Ovary (tissue), 9 donors: ENCODE measurements around the gene SSH3. TPM values are rescaled to one million over a fixed set of nuclear protein-coding genes. Genes with fewer than 3 reads are reported as not detected.
"Not testable (repeated sequence)": the region's sequence is repeated elsewhere in the genome, so short reads cannot be mapped to it uniquely, and the experiment has no call there.

Experiments
- DNase-seq, 5 donors: peaks; one replicate each; pipeline ENCODE4 v3.0.0-alpha.2; 2019 to 2020
- H3K27ac ChIP-seq, 2 donors: fragments of 200-600 bp; one replicate each; pipeline versions ENCODE4 v1.5.1 to v1.8.0; 2019 to 2022
- H3K27me3 ChIP-seq: fragments of 200-600 bp; one replicate; pipeline ENCODE4 v1.8.0; 2022
- H3K36me3 ChIP-seq: fragments of 200-600 bp; sonication (generic); one replicate; pipeline ENCODE4 v1.5.1; 2019
- H3K4me1 ChIP-seq: one replicate; pipeline ENCODE4 v1.8.1; 2013; ENCODE audit warnings: mild to moderate bottlenecking, moderate library complexity; ENCODE audit not compliant: insufficient read depth
- H3K4me3 ChIP-seq: fragments of 200-600 bp; sonication (generic); one replicate; pipeline ENCODE4 v1.5.1; 2017
- H3K9me3 ChIP-seq, 2 donors: fragments of 200-600 bp in 1 of 2; sonication (generic) in 1 of 2; one replicate each; pipeline versions ENCODE4 v1.5.1 to v1.8.1; 2013 to 2019; ENCODE audit warnings: mild to moderate bottlenecking in 1 of 2, moderate library complexity in 1 of 2
- CTCF ChIP-seq, 3 donors: fragments of 450-650 bp in 2 of 3; fragments of 200-600 bp in 1 of 3; IDR thresholded peaks; one replicate each; pipeline versions ENCODE4 v1.5.1 to v1.8.0; 2016 to 2022; ENCODE audit warnings: antibody characterized with exemption in 3 of 3, mild to moderate bottlenecking in 1 of 3
- EP300 ChIP-seq: sonication (generic); formaldehyde crosslinking; IDR thresholded peaks from one replicate; pipeline ENCODE4 v1.6.1; 2017; ENCODE audit warnings: antibody characterized with exemption
- POLR2A ChIP-seq: fragments of 450-650 bp; IDR thresholded peaks from one replicate; pipeline ENCODE4 v1.6.1; 2017; ENCODE audit warnings: antibody characterized with exemption, mild to moderate bottlenecking, moderate library complexity
- whole genome bisulfite sequencing, 3 donors: extraction: QIAGEN DNeasy Blood & Tissue Kit in 1 of 3; methylation state at CpG; one replicate each; pipeline versions ENCODE4 v1.1.5 to v1.1.7; 2013 to 2017; 5-methylcytosine and 5-hydroxymethylcytosine counted together
- intact Hi-C, 4 donors: fragments of 100-400 bp; cut with DNase I; formaldehyde crosslinking; loops; one replicate each; pipeline versions ENCODE4 v1.11.0 to v1.15.1; 2022 to 2023
- polyA plus RNA-seq, 2 donors: library from polyadenylated mRNA; stranded (reverse); fragments of 200-250 nt in 1 of 2; fragments of 350-450 nt in 1 of 2; fragmentation: Illumina TruSeq in 1 of 2; extraction: RNeasy Lipid Tissue Mini Kit (QIAGEN cat#74804) in 1 of 2; gene quantifications; one replicate each; pipeline ENCODE4 v1.2.3, GENCODE V29; 2013 to 2014
- total RNA-seq, 7 donors: library from RNA; depleted of rRNA in 2 of 7; stranded (reverse); fragments of >200 nt in 2 of 7; fragmentation: NEBNext Ultra II Directional in 3 of 7; extraction: Animal tissue kit (Norgen Biotek cat#: 25700) in 3 of 7; gene quantifications; one replicate each; pipeline versions ENCODE4 v1.1.0 to v1.2.4, GENCODE V29; 2016 to 2023
- donor health status: DM: no; HTN: no; CAD: no; lungs with moderate emphysema.
- donor health status: DM: no; HTN: no; CAD: no.
- donor health status: Bipolar disorder and iron deficiency.
- donor health status: DM: yes; HTN: yes; CAD: no.
- donor health status: DM: no; HTN: no; CAD: no.
- donor health status: DM: yes; HTN: yes; CAD: no.

Gene SSH3
- total and polyA plus RNA-seq, 9 donors = 18.1 to 69.9 (median 43.9) TPM

DNA sequence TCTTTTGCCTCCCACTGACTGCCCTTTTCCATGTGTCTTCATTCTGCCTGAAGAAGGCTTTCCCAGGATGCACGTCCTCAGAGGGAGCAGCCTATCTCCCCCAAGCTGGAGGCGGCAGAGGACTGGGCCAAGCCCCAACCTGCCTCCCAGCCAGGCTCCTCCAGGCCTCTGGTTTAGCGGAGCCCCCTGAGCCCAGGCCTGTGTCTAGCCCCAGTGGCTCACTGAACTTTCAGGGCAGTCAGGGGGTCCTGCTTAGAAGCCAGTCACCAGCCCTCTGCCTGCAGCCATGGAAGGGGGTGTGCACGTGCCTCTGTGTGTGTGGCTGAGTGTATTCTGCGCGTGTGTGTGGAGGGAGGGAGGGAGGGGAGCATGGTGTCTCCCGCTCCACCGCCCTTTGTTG lies 47.5 kb upstream of the SSH3 start:
- intact Hi-C loops = no loop called here
- H3K4me3 ChIP-seq = no peak overlapping the region
- H3K27me3 ChIP-seq = no peaks in the 10 kb centered on the region
- H3K36me3 ChIP-seq = no peaks in the 10 kb centered on the region
- no peak overlapping the region for H3K27ac ChIP-seq
- no peaks in the 10 kb centered on the region for H3K9me3 ChIP-seq
- 76 to 80% (median 80%) methylated on average over 8 of the region's 8 CpGs for WGBS, 3 donors
- TF ChIP-seq CTCF (IDR thresholded peaks at IDR 0.05) (no peak), POLR2A (no peak), EP300 (no peak)
- H3K4me1 ChIP-seq = peaks cover 2% of the 10 kb centered on the region
- DNase-seq = no peak

GRCh38 chr11:67256477-67257135 lies 46.7 kb upstream of the SSH3 start:
- no peak for DNase-seq
- intact Hi-C loops = no loop called here
- H3K36me3 ChIP-seq = no peaks in the 10 kb centered on the region
- TF ChIP-seq POLR2A (no peak), CTCF (IDR thresholded peaks at IDR 0.05) (no peak), EP300 (no peak)
- WGBS, 3 donors = 67 to 68% (median 68%) methylated on average over 5 of the region's 5 CpGs
- no peak overlapping the region for H3K27ac ChIP-seq
- peaks cover 2% of the 10 kb centered on the region for H3K4me1 ChIP-seq
- no peak overlapping the region for H3K4me3 ChIP-seq
- H3K27me3 ChIP-seq = no peaks in the 10 kb centered on the region
- no peaks in the 10 kb centered on the region for H3K9me3 ChIP-seq

GRCh38 chr11:67260406-67260805 lies 42.9 kb upstream of the SSH3 start:
- Histone ChIP-seq H3K9me3 (no peaks in the 10 kb centered on the region), H3K27ac (no peak overlapping the region), H3K27me3 (no peaks in the 10 kb centered on the region), H3K4me3 (no peak overlapping the region), H3K36me3 (no peaks in the 10 kb centered on the region), H3K4me1 (peaks cover 3% of the 10 kb centered on the region)
- intact Hi-C loops = loop anchor here in 1 of 4 donors (5.0 kb wide), 1 partner anchor 122 kb away; no protein-coding TSS in a partner anchor
- no peak for DNase-seq
- TF ChIP-seq CTCF (IDR thresholded peaks at IDR 0.05) (no peak), EP300 (no peak), POLR2A (no peak)
- WGBS, 3 donors = 62 to 85% (median 69%) methylated on average over 6 of the region's 6 CpGs

DNA sequence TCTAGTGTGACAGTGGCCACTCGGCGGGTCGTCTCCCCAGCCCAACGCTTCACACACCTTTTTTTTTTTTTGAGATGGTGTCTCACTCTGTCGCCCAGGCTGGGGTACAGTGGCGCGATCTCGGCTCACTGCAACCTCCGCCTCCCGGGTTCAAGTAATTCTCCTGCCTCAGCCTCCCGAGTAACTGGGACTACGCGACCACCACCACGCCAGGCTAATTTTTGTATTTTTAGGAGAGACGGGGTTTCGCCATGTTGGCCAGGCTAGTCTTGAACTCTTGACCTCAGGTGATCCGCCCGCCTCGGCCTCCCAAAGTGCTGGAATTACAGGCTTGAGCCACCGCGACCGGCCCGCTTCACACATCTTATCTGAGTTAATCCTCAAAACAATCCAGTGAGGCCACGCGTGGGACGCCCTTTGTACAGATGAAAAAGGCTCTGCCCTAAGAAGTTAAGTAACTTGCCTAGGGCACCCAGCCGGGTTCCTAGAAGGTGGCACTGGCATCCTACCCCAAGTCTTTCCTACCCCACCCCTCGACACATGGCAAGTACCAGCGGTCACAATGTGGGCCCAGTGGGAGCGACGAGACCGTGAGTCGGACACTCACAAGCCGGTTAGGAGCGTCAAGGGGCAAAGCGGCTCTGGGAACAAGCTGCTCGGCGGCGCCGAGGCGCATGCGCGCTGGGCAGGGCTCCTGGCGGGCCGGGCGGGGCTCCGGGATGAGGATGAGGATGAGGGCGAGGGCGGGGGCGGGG lies 42.3 kb upstream of the SSH3 start:
- WGBS, 3 donors = 21 to 26% (median 24%) methylated on average over 46 to 50 of the region's 50 CpGs
- not testable (repeated sequence) for H3K4me1 ChIP-seq, H3K9me3 ChIP-seq, H3K36me3 ChIP-seq, H3K27me3 ChIP-seq
- H3K27ac ChIP-seq = peak overlapping the region in 1 of 2 donors; percentile 32
- intact Hi-C loops = loop anchor here in 1 of 4 donors (5.0 kb wide), 1 partner anchor 121 kb away; no protein-coding TSS in a partner anchor
- DNase-seq = peak; percentile 66 to 77 (median 70)
- peak overlapping the region; percentile 11 for H3K4me3 ChIP-seq

- Histone ChIP-seq H3K9me3 (no peaks in the 10 kb centered on the region), H3K4me1 (peaks cover 7% of the 10 kb centered on the region), H3K36me3 (no peaks in the 10 kb centered on the region), H3K4me3 (peak overlapping the region; percentile 11), H3K27ac (peak overlapping the region in 1 of 2 donors; percentile 32), H3K27me3 (no peaks in the 10 kb centered on the region)
- DNase-seq = no peak
- intact Hi-C loops = loop anchor here in 1 of 4 donors (5.0 kb wide), 1 partner anchor 121 kb away; no protein-coding TSS in a partner anchor
- 4 to 12% (median 7%) methylated on average over 13 to 18 of the region's 18 CpGs for WGBS, 3 donors
- TF ChIP-seq CTCF (IDR thresholded peaks at IDR 0.05) (no peak), POLR2A (no peak), EP300 (no peak)
Observed at GRCh38 chr11:67261640-67261945, 41.7 kb upstream of the SSH3 start.
